Skeletal muscle tissue (tissue), 4 donors: ENCODE data around the gene PITX1. TPM values are rescaled to one million over a fixed set of nuclear protein-coding genes. Genes with fewer than 3 reads are reported as not detected.

Experiments used
- H3K27ac ChIP-seq: one replicate; pipeline ENCODE4 v1.7.0; 2013; ENCODE audit warnings: mild to moderate bottlenecking, low read depth, low read length, inconsistent platforms
- H3K27me3 ChIP-seq, 3 donors: one replicate each; pipeline ENCODE4 v1.7.0; 2013; ENCODE audit warnings: low read length in 3 of 3; ENCODE audit not compliant: control insufficient read depth in 3 of 3, insufficient read depth in 3 of 3
- H3K36me3 ChIP-seq, 3 donors: one replicate each; pipeline ENCODE4 v1.7.0; 2013; ENCODE audit warnings: low read length in 3 of 3; ENCODE audit not compliant: control insufficient read depth in 3 of 3, insufficient read depth in 3 of 3
- H3K4me1 ChIP-seq, 3 donors: one replicate each; pipeline ENCODE4 v1.7.0; 2013; ENCODE audit warnings: low read length in 3 of 3, mild to moderate bottlenecking in 3 of 3; ENCODE audit not compliant: control insufficient read depth in 3 of 3, insufficient read depth in 3 of 3
- H3K4me3 ChIP-seq, 3 donors: one replicate each; pipeline ENCODE4 v1.7.0; 2013; ENCODE audit warnings: low read length in 3 of 3
- H3K9ac ChIP-seq, 3 donors: one replicate each; pipeline ENCODE4 v1.7.0; 2013; ENCODE audit warnings: low read length in 3 of 3, mild to moderate bottlenecking in 3 of 3, moderate library complexity in 2 of 3, low read depth in 1 of 3
- H3K9me3 ChIP-seq, 3 donors: one replicate each; pipeline ENCODE4 v1.7.0; 2013; ENCODE audit warnings: low read length in 3 of 3; ENCODE audit not compliant: control insufficient read depth in 3 of 3
- total RNA-seq: library from RNA; depleted of rRNA; stranded (reverse); fragments of >200 nt; gene quantifications from one replicate; pipeline ENCODE4 v1.2.3, GENCODE V29; 2014
- donor health status: Osteomylitis.

PITX1 gene
- total RNA-seq, 1 donor from 2014 or later, result 2.6 TPM

DNA sequence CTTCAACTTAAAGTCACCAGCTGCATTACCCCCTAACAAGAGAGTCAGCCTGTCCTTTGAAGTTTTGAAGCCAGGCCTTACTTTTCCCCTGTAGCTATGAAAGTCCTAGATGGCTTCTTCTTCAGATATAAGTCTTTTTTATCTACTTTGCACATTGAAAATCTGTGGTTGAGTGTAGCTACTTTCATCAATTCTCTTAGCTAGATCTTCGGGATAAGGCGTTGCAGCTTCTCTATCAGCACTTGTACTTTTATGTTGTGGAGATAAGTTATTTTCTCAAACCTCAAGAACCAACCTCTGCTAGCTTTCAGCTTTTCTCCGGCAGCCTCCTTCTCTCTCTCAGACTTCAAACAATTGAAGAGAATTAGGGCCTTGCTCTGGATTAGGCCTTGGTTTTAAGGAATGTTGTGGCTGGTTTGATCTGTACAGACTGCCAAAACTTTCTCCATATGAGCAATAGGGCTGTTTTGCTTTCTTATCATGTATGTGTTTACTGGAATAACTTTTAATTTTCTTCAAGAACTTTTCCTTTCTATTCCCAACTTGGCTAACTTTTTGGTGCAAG is 44.7 kb downstream of the PITX1 start:
- no peak overlapping the region for H3K4me3 ChIP-seq
- H3K27ac ChIP-seq, result no peak overlapping the region
- H3K9me3 ChIP-seq, result no peaks in the 10 kb centered on the region
- no peaks in the 10 kb centered on the region for H3K36me3 ChIP-seq
- H3K4me1 ChIP-seq, result peaks cover 0 to 7% (median 0%) of the 10 kb centered on the region in 3 donors
- no peaks in the 10 kb centered on the region for H3K27me3 ChIP-seq
- no peak overlapping the region for H3K9ac ChIP-seq

DNA sequence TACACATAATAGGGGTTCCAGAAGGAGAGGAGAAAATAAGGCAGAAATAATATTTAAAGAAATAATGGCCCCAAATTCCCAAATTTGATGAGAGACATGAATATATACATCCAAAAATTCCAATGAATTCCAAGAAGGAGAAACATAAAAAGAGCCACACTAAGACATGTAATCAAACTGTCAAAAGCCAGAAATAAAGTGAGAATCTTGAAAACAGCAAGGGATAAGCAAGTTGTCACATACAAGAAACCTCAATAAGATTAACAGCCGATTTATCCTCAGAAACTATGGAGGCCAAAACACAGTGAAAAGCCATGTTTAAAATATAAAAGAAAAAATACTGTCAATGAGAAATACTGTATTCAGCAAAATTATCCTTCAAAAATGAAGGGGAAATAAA is 51.8 kb downstream of the PITX1 start:
- no peak overlapping the region for H3K9ac ChIP-seq
- no peaks in the 10 kb centered on the region for H3K4me1 ChIP-seq
- H3K27ac ChIP-seq, result no peak overlapping the region
- H3K27me3 ChIP-seq, result no peaks in the 10 kb centered on the region
- H3K4me3 ChIP-seq, result no peak overlapping the region
- H3K9me3 ChIP-seq, result peaks cover 2 to 8% (median 4%) of the 10 kb centered on the region in 3 donors
- no peaks in the 10 kb centered on the region for H3K36me3 ChIP-seq

DNA sequence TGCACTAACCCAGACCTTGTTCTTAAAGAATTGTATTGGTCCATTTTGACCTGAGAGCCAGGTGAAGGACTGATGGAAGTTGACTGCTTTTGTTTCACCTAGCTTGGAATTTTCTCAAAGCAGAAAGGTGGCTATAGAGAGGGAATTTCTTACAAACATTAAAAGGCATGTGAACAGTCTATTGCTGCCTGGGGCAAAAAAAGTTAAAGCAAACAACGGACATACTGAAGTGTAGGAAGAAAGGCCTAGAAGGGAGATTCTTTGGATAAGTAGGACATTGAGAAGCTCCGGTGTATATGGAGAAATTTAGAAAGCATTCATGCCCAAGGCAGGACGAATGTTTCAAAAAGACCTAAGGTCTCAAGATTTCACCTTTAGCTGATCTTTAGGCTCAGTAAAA is 54.6 kb downstream of the PITX1 start:
- Histone ChIP-seq H3K27me3 (no peaks in the 10 kb centered on the region), H3K9ac (no peak overlapping the region), H3K9me3 (peaks cover 2 to 11% (median 4%) of the 10 kb centered on the region in 3 donors)

More for the DNA sequence above, 54.6 kb downstream of the PITX1 start:
- H3K27ac ChIP-seq, result no peak overlapping the region
- H3K4me1 ChIP-seq, result no peaks in the 10 kb centered on the region
- H3K4me3 ChIP-seq, result no peak overlapping the region
- no peaks in the 10 kb centered on the region for H3K36me3 ChIP-seq

Other genes starting within 250 kb of the PITX1 start
- 31.3 TPM for gene C5orf24, start 188.3 kb downstream of the PITX1 start, total RNA-seq
- gene TXNDC15, start 159.9 kb downstream of the PITX1 start, total RNA-seq, result 75.2 TPM
- 7.3 TPM for gene PCBD2, start 129.1 kb downstream of the PITX1 start, total RNA-seq
- gene CATSPER3, start 66.3 kb downstream of the PITX1 start, total RNA-seq, result 0.52 TPM